Erythroblast (primary cell): ENCODE measurements around the gene BOLA3.
"Not testable (repeated sequence)": the region's sequence is repeated elsewhere in the genome, so short reads cannot be mapped to it uniquely, and the experiment has no call there.

Experiments
- DNase-seq, 2 experiments: peaks; one replicate each; lab custom pipeline; 2025; lab: John Stamatoyannopoulos, UW
- GATA1 ChIP-seq: IDR thresholded peaks from 2 replicates; pipeline ENCODE4 v1.6.1; 2011; ENCODE audit warnings: low read depth, mild to moderate bottlenecking, control low read depth, low read length, moderate library complexity
- POLR2A ChIP-seq: IDR thresholded peaks from 2 replicates; pipeline ENCODE4 v1.6.1; 2011; ENCODE audit warnings: mild to moderate bottlenecking, low read length

The BOLA3 gene

GRCh38 chr2:74091391-74091790 is 56.3 kb downstream of the BOLA3 start:
- DNase-seq = no peak
- TF ChIP-seq GATA1 = no peak

- DNase-seq = no peak
- TF ChIP-seq POLR2A = no peak
- TF ChIP-seq GATA1 = no peak
Observed at GRCh38 chr2:74089816-74090745, 57.6 kb downstream of the BOLA3 start.

- DNase-seq = not testable (repeated sequence)
Observed at GRCh38 chr2:74088676-74089075, 59.0 kb downstream of the BOLA3 start.

DNA sequence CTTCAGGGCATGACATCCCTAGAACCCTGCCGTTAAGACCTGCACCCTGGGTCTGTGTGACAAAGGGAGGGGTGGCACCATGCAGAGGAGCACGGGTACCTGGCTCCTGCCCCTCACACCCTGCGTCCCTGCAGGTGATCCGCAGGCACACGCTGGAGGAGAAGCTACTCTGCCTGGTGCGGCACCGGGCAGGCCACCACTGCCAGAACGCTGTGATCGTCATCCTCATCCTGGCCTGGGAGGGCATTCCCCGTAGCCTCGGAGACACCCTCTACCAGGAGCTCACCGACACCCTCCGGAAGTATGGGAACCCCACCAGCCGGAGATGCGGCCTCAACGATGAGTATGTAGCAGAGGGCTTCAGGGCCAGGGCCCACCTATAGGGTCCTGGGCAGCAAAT is 60.0 kb downstream of the BOLA3 start:
- TF ChIP-seq GATA1 (no peak), POLR2A (no peak)
- no peak for DNase-seq

GRCh38 chr2:74086021-74086420 is 61.7 kb downstream of the BOLA3 start:
- no peak for TF ChIP-seq GATA1
- no peak for TF ChIP-seq POLR2A

More at GRCh38 chr2:74086021-74086420, 61.7 kb downstream of the BOLA3 start:
- no peak for DNase-seq
